NAMALWA (cell line): ENCODE results near the gene CTNNA2.
"Not testable (repeated sequence)": the region's sequence is repeated elsewhere in the genome, so short reads cannot be mapped to it uniquely, and the experiment has no call there.

Experiments used
- DNase-seq: peaks from one replicate; pipeline ENCODE4 v3.0.0-alpha.2; 2015; ENCODE audit warnings: low spot score

CTNNA2 gene

GRCh38 chr2:80146757-80147156 lies 633.9 kb downstream of the CTNNA2 start:
- not testable (repeated sequence) for DNase-seq

GRCh38 chr2:80147690-80148089 lies 634.8 kb downstream of the CTNNA2 start:
- no peak for DNase-seq

GRCh38 chr2:80148906-80149305 lies 636.1 kb downstream of the CTNNA2 start:
- no peak for DNase-seq

- DNase-seq, result no peak
Measured at GRCh38 chr2:80149991-80150390, 637.1 kb downstream of the CTNNA2 start.

GRCh38 chr2:80151248-80151647 lies 638.4 kb downstream of the CTNNA2 start:
- DNase-seq, result no peak

- no peak for DNase-seq
Measured at GRCh38 chr2:80151651-80152050, 638.8 kb downstream of the CTNNA2 start.

- DNase-seq, result no peak
Measured at GRCh38 chr2:80153151-80153550, 640.3 kb downstream of the CTNNA2 start.

GRCh38 chr2:80153768-80154167 lies 640.9 kb downstream of the CTNNA2 start:
- no peak for DNase-seq

GRCh38 chr2:80154231-80154915 lies 641.5 kb downstream of the CTNNA2 start:
- DNase-seq, result no peak

- no peak for DNase-seq
Measured at GRCh38 chr2:80164375-80164774, 651.5 kb downstream of the CTNNA2 start.

GRCh38 chr2:80166483-80167171 lies 653.8 kb downstream of the CTNNA2 start:
- no peak for DNase-seq

- DNase-seq, result no peak
Measured at GRCh38 chr2:80167284-80167808, 654.5 kb downstream of the CTNNA2 start.

GRCh38 chr2:80168037-80168436 lies 655.2 kb downstream of the CTNNA2 start:
- no peak for DNase-seq

GRCh38 chr2:80168801-80169200 lies 656.0 kb downstream of the CTNNA2 start:
- no peak for DNase-seq

GRCh38 chr2:80169811-80170594 lies 657.2 kb downstream of the CTNNA2 start:
- DNase-seq, result no peak

GRCh38 chr2:80185091-80185490 lies 672.2 kb downstream of the CTNNA2 start:
- DNase-seq, result no peak

GRCh38 chr2:80186262-80186661 lies 673.4 kb downstream of the CTNNA2 start:
- no peak for DNase-seq

- no peak for DNase-seq
Measured at GRCh38 chr2:80187156-80187555, 674.3 kb downstream of the CTNNA2 start.

GRCh38 chr2:80190166-80190565 lies 677.3 kb downstream of the CTNNA2 start:
- no peak for DNase-seq

GRCh38 chr2:80193566-80193965 lies 680.7 kb downstream of the CTNNA2 start:
- no peak for DNase-seq

GRCh38 chr2:80195034-80195433 lies 682.2 kb downstream of the CTNNA2 start:
- DNase-seq, result no peak

- no peak for DNase-seq
Measured at GRCh38 chr2:80198042-80198441, 685.2 kb downstream of the CTNNA2 start.

GRCh38 chr2:80199504-80199903 lies 686.7 kb downstream of the CTNNA2 start:
- DNase-seq, result no peak
